OCI-LY7 (cell line): ENCODE measurements around the gene PIK3AP1.

Experiments used
- CTCF ChIP-seq: fragments of 200-600 bp; sonication (generic); conservative IDR thresholded peaks from 2 replicates; pipeline ENCODE4 v1.5.1; 2014; ENCODE audit warnings: mild to moderate bottlenecking, antibody characterized with exemption, low read length, moderate library complexity, mixed read lengths
- EZH2phosphoT487 ChIP-seq: fragments of 200-600 bp; sonication (generic); IDR thresholded peaks from 2 replicates; pipeline ENCODE4 v1.6.1; 2018; ENCODE audit warnings: low read depth, borderline replicate concordance, mild to moderate bottlenecking, mixed run types, antibody characterized with exemption, low read length, moderate library complexity, mixed read lengths

- no peak for TF ChIP-seq CTCF
- TF ChIP-seq EZH2phosphoT487: no peak
Measured at GRCh38 chr10:96627292-96627691, 93.0 kb downstream of the PIK3AP1 start.
